HCT116 (cell line): ENCODE measurements around the gene PLD1. TPM values are rescaled to one million over a fixed set of nuclear protein-coding genes. Genes with fewer than 3 reads are reported as not detected.

Source experiments
- ATAC-seq: fragments of 200-7000 bp; cut with Tn5 transposase; 2 replicates; pipeline ENCODE4 v1.9.1; 2020; ENCODE audit warnings: mild to moderate bottlenecking, moderate library complexity
- BruUV-seq: library from RNA; stranded (reverse); fragments of 400-500 nt; replicated peaks from 2 replicates; lab custom pipeline; 2021; lab: Mats Ljungman, UMichigan
- CTCF ChIA-PET: fragments of 300-600 bp; sonication (Branson Sonifier 250); formaldehyde crosslinking; loops from one replicate; lab custom pipeline; 2021; ENCODE audit warnings: antibody characterized with exemption; lab: Charles Lee
- POLR2A ChIA-PET: fragments of 300-600, 350-600 bp; sonication (Branson Sonifier 250); formaldehyde crosslinking; loops from one replicate; lab custom pipeline; 2021; ENCODE audit warnings: antibody characterized with exemption; lab: Charles Lee
- RAD21 ChIA-PET, 2 experiments: fragments of 300-600 bp; sonication (Branson Sonifier 250); formaldehyde crosslinking; loops; one replicate each; lab custom pipeline; 2023; ENCODE audit warnings: low total read pairs in 2 of 2; ENCODE audit not compliant: uncharacterized antibody in 2 of 2, unreplicated experiment in 2 of 2, low non-redundant PET in 1 of 2; lab: Charles Lee
- DNase-seq: peaks from one replicate; pipeline ENCODE4 v3.0.0-alpha.2; 2010; ENCODE audit warnings: low read depth, low spot score
- H2AFZ ChIP-seq: fragments of 200-600 bp; shearing (Covaris generic), sonication (generic); 2 replicates; pipeline ENCODE4 v1.6.1; 2017; ENCODE audit warnings: low read depth, mixed run types, mixed read lengths, antibody characterized with exemption, low read length; ENCODE audit not compliant: poor library complexity, severe bottlenecking
- H3K27ac ChIP-seq: 2 replicates; pipeline ENCODE4 v1.5.1; 2012; ENCODE audit warnings: low read depth, low read length
- H3K27me3 ChIP-seq: fragments of 200-600 bp; sonication (generic); 2 replicates; pipeline ENCODE4 v1.6.1; 2016; ENCODE audit warnings: mixed run types, low read length, mixed read lengths; ENCODE audit not compliant: insufficient read depth
- H3K36me3 ChIP-seq, 2 experiments: fragments of 200-500 bp in 1 of 2; fragments of 200-600 bp in 1 of 2; sonication (Bioruptor generic) in 1 of 2; sonication (generic) in 1 of 2; 2 replicates each; pipeline versions ENCODE4 v1.5.1 to v1.6.1; 2014 to 2016; ENCODE audit warnings: low read length in 2 of 2, inconsistent platforms in 1 of 2, mixed read lengths in 1 of 2, mixed run types in 1 of 2; ENCODE audit not compliant: insufficient read depth in 2 of 2, control insufficient read depth in 1 of 2
- H3K4me1 ChIP-seq, 2 experiments: fragments of 200-600 bp in 1 of 2; sonication (generic) in 1 of 2; 2 replicates each; pipeline versions ENCODE4 v1.5.1 to v1.6.1; 2012 to 2017; ENCODE audit warnings: low read length in 2 of 2, inconsistent platforms in 1 of 2, mild to moderate bottlenecking in 1 of 2, mixed read lengths in 1 of 2, mixed run types in 1 of 2, moderate library complexity in 1 of 2; ENCODE audit not compliant: insufficient read depth in 2 of 2, control insufficient read depth in 1 of 2
- H3K4me2 ChIP-seq: fragments of 200-600 bp; sonication (generic); 2 replicates; pipeline ENCODE4 v1.6.1; 2017; ENCODE audit warnings: mixed run types, low read length, mixed read lengths
- H3K4me3 ChIP-seq, 2 experiments: fragments of 200-600 bp in 1 of 2; sonication (generic) in 1 of 2; replicated peaks in 1 of 2; 2 replicates each; pipeline ENCODE4 v1.5.1; 2011 to 2016; ENCODE audit warnings: low read length in 2 of 2, control low read depth in 1 of 2, low read depth in 1 of 2, mild to moderate bottlenecking in 1 of 2, mixed read lengths in 1 of 2, mixed run types in 1 of 2
- H3K79me2 ChIP-seq: fragments of 200-600 bp; sonication (generic); 2 replicates; pipeline ENCODE4 v1.6.1; 2017; ENCODE audit warnings: mild to moderate bottlenecking, mixed run types, low read length, moderate library complexity, mixed read lengths; ENCODE audit not compliant: insufficient read depth
- H3K9ac ChIP-seq: fragments of 200-600 bp; sonication (generic); 2 replicates; pipeline ENCODE4 v1.6.1; 2016; ENCODE audit warnings: low read length, mixed read lengths
- H3K9me2 ChIP-seq: fragments of 200-600 bp; sonication (generic), shearing (Covaris generic); 2 replicates; pipeline ENCODE4 v1.6.1; 2017; ENCODE audit warnings: mixed run types, mild to moderate bottlenecking, moderate library complexity; ENCODE audit not compliant: insufficient read depth
- H3K9me3 ChIP-seq, 2 experiments: fragments of 200-500 bp in 1 of 2; fragments of 200-600 bp in 1 of 2; sonication (Bioruptor generic) in 1 of 2; sonication (generic) in 1 of 2; 2 replicates each; pipeline ENCODE4 v1.6.1; 2014 to 2017; ENCODE audit warnings: low read length in 2 of 2, mixed read lengths in 2 of 2, inconsistent platforms in 1 of 2, low read depth in 1 of 2, mild to moderate bottlenecking in 1 of 2, mixed run types in 1 of 2, moderate library complexity in 1 of 2; ENCODE audit not compliant: control insufficient read depth in 1 of 2, insufficient read depth in 1 of 2
- H4K20me1 ChIP-seq: fragments of 200-600 bp; sonication (generic), shearing (Covaris generic); 2 replicates; pipeline ENCODE4 v1.6.1; 2017; ENCODE audit warnings: mixed run types, mild to moderate bottlenecking, moderate library complexity; ENCODE audit not compliant: insufficient read depth
- CTCF ChIP-seq, 3 experiments: fragments of 200-600 bp in 1 of 3; sonication (generic) in 1 of 3; IDR thresholded peaks in 2 of 3; conservative IDR thresholded peaks in 1 of 3; 2 replicates each; pipeline ENCODE4 v1.5.1; 2012 to 2017; ENCODE audit warnings: low read depth in 2 of 3, low read length in 2 of 3, antibody characterized with exemption in 1 of 3, borderline replicate concordance in 1 of 3, control low read depth in 1 of 3, mild to moderate bottlenecking in 1 of 3, mixed read lengths in 1 of 3, mixed run types in 1 of 3, moderate library complexity in 1 of 3; ENCODE audit not compliant: insufficient read depth in 1 of 3
- ELF1 ChIP-seq: IDR thresholded peaks from 2 replicates; pipeline ENCODE4 v1.6.1; 2012; ENCODE audit warnings: low read depth, borderline replicate concordance
- EZH2 ChIP-seq: fragments of 200-600 bp; sonication (generic); IDR thresholded peaks from 2 replicates; pipeline ENCODE4 v1.6.1; 2017; ENCODE audit warnings: antibody characterized with exemption, mixed run types
- MAX ChIP-seq: IDR thresholded peaks from 2 replicates; pipeline ENCODE4 v1.6.1; 2012
- POLR2A ChIP-seq: IDR thresholded peaks from 2 replicates; pipeline ENCODE4 v1.7.0; 2011; ENCODE audit warnings: borderline replicate concordance; ENCODE audit not compliant: insufficient read depth, insufficient read length; ENCODE audit errors: extremely low read depth
- POLR2AphosphoS5 ChIP-seq: IDR thresholded peaks from 2 replicates; pipeline ENCODE4 v1.6.1; 2011; ENCODE audit warnings: mild to moderate bottlenecking, low read depth, low read length, moderate library complexity
- RAD21 ChIP-seq: IDR thresholded peaks from 2 replicates; pipeline ENCODE4 v1.6.1; 2012; ENCODE audit warnings: low read depth, mild to moderate bottlenecking
- SIN3A ChIP-seq: IDR thresholded peaks from 2 replicates; pipeline ENCODE4 v1.6.1; 2012; ENCODE audit warnings: low read depth
- SP1 ChIP-seq: IDR thresholded peaks from 2 replicates; pipeline ENCODE4 v1.6.1; 2012; ENCODE audit warnings: low read depth
- TCF7L2 ChIP-seq: IDR thresholded peaks from 2 replicates; pipeline ENCODE4 v1.7.0; 2011; ENCODE audit warnings: borderline replicate concordance, inconsistent platforms; ENCODE audit not compliant: insufficient read depth, insufficient read length; ENCODE audit errors: extremely low read depth
- YY1 ChIP-seq: IDR thresholded peaks from 2 replicates; pipeline ENCODE4 v1.6.1; 2011; ENCODE audit warnings: low read length, low read depth, moderate library complexity, mild to moderate bottlenecking; ENCODE audit not compliant: insufficient replicate concordance; ENCODE audit errors: extremely low read depth
- ZFX ChIP-seq: fragments of 450-650 bp; IDR thresholded peaks from 2 replicates; pipeline ENCODE4 v1.6.1; 2017
- ZNF274 ChIP-seq: fragments of 200-500 bp; sonication (Bioruptor generic); IDR thresholded peaks from 2 replicates; pipeline ENCODE4 v1.6.1; 2014; ENCODE audit warnings: mild to moderate bottlenecking, low read depth, low read length, inconsistent platforms
- intact Hi-C: fragments of 100-400 bp; cut with micrococcal nuclease; formaldehyde crosslinking; loops from 2 replicates; pipeline ENCODE4 v1.10.0; 2022
- total RNA-seq: library from RNA; stranded (reverse); gene quantifications from one replicate; pipeline ENCODE4 v1.2.1, GENCODE V29; 2021; ENCODE audit not compliant: unreplicated experiment
- TF ChIP-seq, protein P1 (sequence below): IDR thresholded peaks from 2 replicates; pipeline ENCODE4 v1.6.1; 2012; ENCODE audit warnings: low read depth
- TF ChIP-seq, protein P2 (sequence below): IDR thresholded peaks from 2 replicates; pipeline ENCODE4 v1.6.1; 2012

Gene PLD1
- total RNA-seq, 1 experiment from 2014 or later: 8.4 TPM

DNA sequence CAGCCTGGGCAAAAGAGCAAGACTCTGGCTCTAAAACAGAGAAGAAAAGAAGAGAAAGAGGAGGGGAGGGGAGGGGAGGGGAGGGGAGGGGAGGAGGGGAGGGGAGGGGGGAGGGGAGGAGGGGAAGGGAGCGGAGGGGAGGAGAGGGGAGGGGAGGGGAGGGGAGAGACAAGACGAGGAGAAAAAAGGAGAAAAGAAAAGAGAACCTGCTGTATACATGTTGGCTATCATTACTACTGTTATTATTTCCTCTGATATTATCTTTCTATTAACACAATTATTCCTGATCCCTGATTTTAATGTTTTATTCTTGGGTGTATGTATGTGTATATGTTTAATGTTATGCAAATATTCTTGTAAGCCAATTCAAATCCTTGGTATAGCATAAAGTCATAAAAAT lies 46.9 kb downstream of the PLD1 start:
- Histone ChIP-seq H3K79me2 (no peaks in the 10 kb centered on the region), H3K9ac (no peak overlapping the region), H4K20me1 (no peaks in the 10 kb centered on the region), H3K4me2 (no peak overlapping the region), H3K27me3 (no peaks in the 10 kb centered on the region), H3K9me3 (no peaks in the 10 kb centered on the region), H2AFZ (no peak overlapping the region), H3K4me3 (no peak overlapping the region), H3K27ac (no peak overlapping the region), H3K9me2 (no peaks in the 10 kb centered on the region), H3K36me3 (no peaks in the 10 kb centered on the region), H3K4me1 (no peaks in the 10 kb centered on the region)
- TF ChIP-seq, protein P1, sequence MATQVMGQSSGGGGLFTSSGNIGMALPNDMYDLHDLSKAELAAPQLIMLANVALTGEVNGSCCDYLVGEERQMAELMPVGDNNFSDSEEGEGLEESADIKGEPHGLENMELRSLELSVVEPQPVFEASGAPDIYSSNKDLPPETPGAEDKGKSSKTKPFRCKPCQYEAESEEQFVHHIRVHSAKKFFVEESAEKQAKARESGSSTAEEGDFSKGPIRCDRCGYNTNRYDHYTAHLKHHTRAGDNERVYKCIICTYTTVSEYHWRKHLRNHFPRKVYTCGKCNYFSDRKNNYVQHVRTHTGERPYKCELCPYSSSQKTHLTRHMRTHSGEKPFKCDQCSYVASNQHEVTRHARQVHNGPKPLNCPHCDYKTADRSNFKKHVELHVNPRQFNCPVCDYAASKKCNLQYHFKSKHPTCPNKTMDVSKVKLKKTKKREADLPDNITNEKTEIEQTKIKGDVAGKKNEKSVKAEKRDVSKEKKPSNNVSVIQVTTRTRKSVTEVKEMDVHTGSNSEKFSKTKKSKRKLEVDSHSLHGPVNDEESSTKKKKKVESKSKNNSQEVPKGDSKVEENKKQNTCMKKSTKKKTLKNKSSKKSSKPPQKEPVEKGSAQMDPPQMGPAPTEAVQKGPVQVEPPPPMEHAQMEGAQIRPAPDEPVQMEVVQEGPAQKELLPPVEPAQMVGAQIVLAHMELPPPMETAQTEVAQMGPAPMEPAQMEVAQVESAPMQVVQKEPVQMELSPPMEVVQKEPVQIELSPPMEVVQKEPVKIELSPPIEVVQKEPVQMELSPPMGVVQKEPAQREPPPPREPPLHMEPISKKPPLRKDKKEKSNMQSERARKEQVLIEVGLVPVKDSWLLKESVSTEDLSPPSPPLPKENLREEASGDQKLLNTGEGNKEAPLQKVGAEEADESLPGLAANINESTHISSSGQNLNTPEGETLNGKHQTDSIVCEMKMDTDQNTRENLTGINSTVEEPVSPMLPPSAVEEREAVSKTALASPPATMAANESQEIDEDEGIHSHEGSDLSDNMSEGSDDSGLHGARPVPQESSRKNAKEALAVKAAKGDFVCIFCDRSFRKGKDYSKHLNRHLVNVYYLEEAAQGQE: no peak
- TF ChIP-seq MAX (no peak), ELF1 (no peak), POLR2AphosphoS5 (no peak), ZFX (no peak), POLR2A (no peak), RAD21 (no peak), TCF7L2 (no peak), EZH2 (no peak), CTCF (IDR thresholded peaks at IDR 0.05 in 2 of 3, conservative IDR thresholded peaks at IDR 0.05 in 1 of 3; ENCODE audit: borderline replicate concordance in 1 of 3, insufficient read depth in 1 of 3, low read depth in 2 of 3, low read length in 2 of 3) (no peak), ZNF274 (no peak), SP1 (no peak), YY1 (no peak), SIN3A (no peak)
- TF ChIP-seq, protein P2, sequence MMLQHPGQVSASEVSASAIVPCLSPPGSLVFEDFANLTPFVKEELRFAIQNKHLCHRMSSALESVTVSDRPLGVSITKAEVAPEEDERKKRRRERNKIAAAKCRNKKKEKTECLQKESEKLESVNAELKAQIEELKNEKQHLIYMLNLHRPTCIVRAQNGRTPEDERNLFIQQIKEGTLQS: no peak
- DNase-seq (no peak), ATAC-seq (no peak)
- ChIA-PET RAD21 (no interaction called here), CTCF (no interaction called here), POLR2A (no interaction called here)
- no TSS peak for BruUV-seq
- intact Hi-C loops: no loop called here
